Activated CD8-positive, alpha-beta memory T cell treated with anti-CD3 and anti-CD28 coated beads for 36 hours (primary cell): ENCODE results near the gene DUSP9. TPM values are rescaled to one million over a fixed set of nuclear protein-coding genes. Genes with fewer than 3 reads are reported as not detected.
"Not testable (repeated sequence)": the region's sequence is repeated elsewhere in the genome, so short reads cannot be mapped to it uniquely, and the experiment has no call there.

Experiments
- CTCF ChIA-PET: fragments of 350-600 bp; sonication (Branson Sonifier 250); formaldehyde crosslinking; loops from one replicate; lab custom pipeline; 2021; ENCODE audit warnings: antibody characterized with exemption; lab: Charles Lee
- POLR2A ChIA-PET: fragments of 350-600 bp; sonication (Branson Sonifier 250); formaldehyde crosslinking; loops from one replicate; lab custom pipeline; 2021; ENCODE audit warnings: antibody characterized with exemption; lab: Charles Lee
- total RNA-seq, 2 experiments: library from RNA; stranded (reverse); gene quantifications; one replicate each; pipeline ENCODE4 v1.2.3, GENCODE V29; 2021

Gene DUSP9
- total RNA-seq, 2 experiments from 2014 or later = 0.11 to 0.15 TPM

- ChIA-PET CTCF (interaction anchor here (1.1 to 5.5 kb wide), 4 partner anchors 9 to 634 kb away, joined by 3 to 30 read pairs (median 4); no protein-coding TSS in a partner anchor), POLR2A (no interaction called here)
These were observed 18.8 kb downstream of the DUSP9 start for GRCh38 chrX:153665726-153666306.

DNA sequence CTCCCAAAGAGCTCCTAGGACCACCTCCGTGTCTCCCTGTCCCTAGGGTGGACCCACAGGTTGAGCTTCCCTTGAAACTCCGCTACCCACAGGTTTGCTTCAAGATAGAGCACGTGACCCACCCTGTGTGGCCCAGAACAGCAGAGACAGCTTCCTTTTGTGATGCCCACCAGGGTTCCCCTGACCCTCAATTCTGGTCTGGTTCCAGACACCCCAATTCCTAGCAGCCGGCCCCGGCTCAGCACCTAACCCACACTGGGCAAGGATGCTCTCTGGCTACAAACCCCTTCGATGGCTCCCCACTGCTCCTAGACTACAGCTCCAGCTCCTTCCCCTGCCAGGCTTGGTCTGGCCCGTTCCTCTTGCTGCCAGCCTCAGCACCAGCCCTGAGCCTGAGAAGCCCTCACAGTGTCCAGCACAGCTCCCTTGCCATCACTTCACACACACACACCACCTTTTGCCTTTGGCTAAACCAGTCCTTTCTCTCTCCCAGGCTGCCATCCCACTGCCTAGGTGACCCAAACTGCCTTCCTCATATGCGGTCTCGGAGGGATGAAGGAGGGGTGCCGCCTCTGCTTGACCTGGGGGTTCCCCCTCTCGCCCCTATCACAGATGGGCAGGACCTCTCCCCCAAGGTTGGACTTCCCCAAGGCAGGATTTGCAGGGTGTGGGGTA, 20.4 kb downstream of the DUSP9 start:
- ChIA-PET POLR2A (no interaction called here), CTCF (interaction anchor here (0.6 to 5.5 kb wide), 17 partner anchors 10 to 726 kb away, joined by 3 to 30 read pairs (median 4); partner anchors contain the start of genes DUSP9 and RENBP)

GRCh38 chrX:153667956-153668396, 21.0 kb downstream of the DUSP9 start:
- ChIA-PET POLR2A (no interaction called here), CTCF (interaction anchor here (0.7 to 5.5 kb wide), 14 partner anchors 10 to 726 kb away, joined by 3 to 30 read pairs (median 4); partner anchors contain the start of genes DUSP9 and RENBP)

DNA sequence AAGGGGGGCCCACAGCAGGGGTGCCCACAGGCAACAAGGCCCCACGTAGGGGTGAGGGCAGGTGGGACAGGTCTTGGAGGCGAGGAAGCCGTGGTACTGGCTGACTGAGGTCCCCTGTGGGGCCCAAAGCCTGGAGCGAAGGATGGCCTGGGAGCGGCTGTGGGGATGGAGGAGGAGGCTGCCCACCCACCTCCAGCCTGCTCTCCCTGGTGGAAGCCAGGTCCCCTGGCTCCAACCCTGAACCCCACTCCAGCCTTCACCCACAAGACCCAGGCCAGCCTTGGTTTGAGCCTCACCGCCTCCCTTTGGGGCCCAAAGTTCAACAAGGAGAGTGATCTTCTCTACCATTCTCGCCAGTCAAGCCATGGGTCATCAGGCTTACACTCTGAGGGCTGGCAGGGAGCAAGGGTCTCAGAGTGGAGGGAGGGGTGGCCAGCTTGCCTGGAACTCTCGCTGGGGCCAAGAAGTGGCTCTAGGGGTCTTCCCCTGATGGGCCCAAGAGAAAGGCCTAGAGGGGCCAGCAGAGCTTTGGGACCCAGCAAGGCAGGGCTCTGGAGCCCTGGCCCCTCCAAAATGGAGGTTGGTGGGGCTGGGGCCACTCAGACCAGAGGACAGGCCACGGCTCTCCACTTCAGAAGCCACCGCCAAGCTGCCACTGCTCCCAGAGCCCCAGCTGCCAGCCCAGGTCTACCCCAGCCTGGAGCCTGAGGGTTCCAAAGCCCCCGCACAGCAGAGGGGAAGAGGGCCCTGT, 21.6 kb downstream of the DUSP9 start:
- POLR2A ChIA-PET = no interaction called here
- CTCF ChIA-PET = interaction anchor here (0.6 to 5.5 kb wide), 13 partner anchors 11 to 727 kb away, joined by 3 to 30 read pairs (median 4); partner anchors contain the start of gene RENBP

- ChIA-PET POLR2A (no interaction called here), CTCF (interaction anchor here (0.6 to 5.5 kb wide), 9 partner anchors 12 to 728 kb away, joined by 3 to 30 read pairs (median 5); no protein-coding TSS in a partner anchor)
These were observed 22.3 kb downstream of the DUSP9 start for GRCh38 chrX:153669174-153669890.

DNA sequence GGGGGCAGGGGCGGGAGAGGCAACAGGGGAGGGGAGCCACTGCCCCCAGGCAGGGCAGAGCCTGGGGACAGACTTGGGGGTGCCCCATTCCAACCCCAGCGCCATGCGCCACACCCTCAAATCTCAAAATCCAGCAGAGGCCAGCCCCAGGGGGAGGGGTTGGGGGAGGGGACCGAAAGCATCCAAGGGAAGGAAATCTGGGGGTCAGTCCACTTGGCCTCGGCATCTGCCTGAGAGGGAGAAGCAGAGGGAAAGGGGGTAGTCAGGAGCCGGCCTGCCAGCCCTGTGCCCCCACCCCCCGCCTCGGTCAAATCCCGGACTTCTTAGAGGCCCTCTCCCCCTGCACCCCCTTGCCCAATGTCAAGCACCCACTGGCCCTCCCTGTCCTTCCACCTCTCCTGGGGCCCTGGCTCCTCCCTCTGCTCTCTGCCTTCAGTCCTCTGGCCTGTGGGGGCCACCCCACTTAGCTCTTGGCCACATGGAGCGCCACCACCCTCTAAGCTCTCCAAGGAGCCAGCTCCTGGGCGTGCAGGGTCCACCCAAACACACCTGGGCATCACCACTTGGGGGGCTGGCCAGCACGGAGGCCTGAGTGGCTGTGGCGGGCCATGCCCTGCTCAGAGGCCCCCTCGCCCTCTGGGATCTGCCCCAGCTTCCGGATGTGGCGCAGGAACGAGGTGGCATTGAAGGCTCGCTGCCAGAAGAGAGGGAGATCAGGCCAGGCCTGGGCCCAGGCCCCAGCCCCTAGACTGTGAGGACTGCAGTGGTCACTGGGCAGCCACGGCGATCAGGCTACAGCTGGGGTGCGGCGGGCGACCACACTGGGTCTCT, 23.1 kb downstream of the DUSP9 start:
- ChIA-PET CTCF (interaction anchor here (1.0 to 5.5 kb wide), 6 partner anchors 22 to 131 kb away, joined by 3 to 30 read pairs (median 3); no protein-coding TSS in a partner anchor), POLR2A (no interaction called here)

GRCh38 chrX:153670748-153671588, 24.0 kb downstream of the DUSP9 start:
- ChIA-PET CTCF (interaction anchor here (0.9 to 4.0 kb wide), 4 partner anchors 9 to 117 kb away, joined by 3 to 23 read pairs (median 3); no protein-coding TSS in a partner anchor), POLR2A (no interaction called here)

DNA sequence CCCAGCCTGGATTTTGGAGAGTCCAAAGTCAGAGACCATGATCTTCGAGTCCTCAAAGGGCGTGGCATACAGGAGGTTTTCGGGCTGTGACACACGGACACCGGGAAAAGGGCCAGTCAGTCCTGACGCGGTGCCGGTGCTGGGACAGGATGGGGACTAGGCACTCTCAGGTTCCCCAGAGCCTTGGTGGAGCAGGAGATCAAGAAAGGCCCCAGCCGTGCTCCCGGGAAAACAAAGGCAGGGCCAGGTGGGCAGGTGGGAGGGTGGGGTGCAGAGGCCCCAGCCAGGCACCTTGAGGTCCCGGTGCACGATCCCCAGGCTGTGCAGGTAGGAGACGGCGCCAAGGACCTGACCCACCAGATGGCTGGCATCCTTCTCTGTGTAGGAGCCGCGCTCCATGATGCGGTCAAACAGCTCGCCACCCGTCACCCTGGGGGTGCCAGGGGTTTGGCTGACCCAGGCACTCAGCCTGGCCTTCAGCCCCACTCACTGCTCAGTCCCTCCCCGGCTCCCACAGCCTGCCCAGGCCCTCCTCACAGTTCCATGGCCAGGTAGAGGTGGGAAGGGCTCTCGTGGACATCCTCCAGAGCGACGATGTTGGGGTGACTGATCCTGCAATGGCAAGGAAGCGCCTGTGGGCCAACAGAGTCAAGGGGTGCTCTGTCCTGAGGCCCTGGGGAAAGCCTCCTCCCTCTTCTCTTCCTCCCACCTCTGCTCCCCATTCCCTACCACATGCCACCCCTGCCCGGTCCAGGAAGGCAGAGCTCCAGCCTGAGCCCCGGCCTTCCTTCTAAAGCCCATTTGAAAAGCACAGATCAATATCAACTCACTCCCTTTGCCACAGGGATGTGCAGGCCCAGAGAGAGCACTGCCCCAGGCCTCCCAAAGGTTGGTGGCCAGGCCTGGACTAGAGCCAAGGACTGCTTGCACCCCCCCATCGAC, 24.9 kb downstream of the DUSP9 start:
- CTCF ChIA-PET = interaction anchor here (0.9 kb wide), 1 partner anchor 10 kb away, joined by 3 read pairs; no protein-coding TSS in a partner anchor
- POLR2A ChIA-PET = no interaction called here

GRCh38 chrX:153672531-153673427, 25.8 kb downstream of the DUSP9 start:
- CTCF ChIA-PET = no interaction called here
- POLR2A ChIA-PET = no interaction called here

DNA sequence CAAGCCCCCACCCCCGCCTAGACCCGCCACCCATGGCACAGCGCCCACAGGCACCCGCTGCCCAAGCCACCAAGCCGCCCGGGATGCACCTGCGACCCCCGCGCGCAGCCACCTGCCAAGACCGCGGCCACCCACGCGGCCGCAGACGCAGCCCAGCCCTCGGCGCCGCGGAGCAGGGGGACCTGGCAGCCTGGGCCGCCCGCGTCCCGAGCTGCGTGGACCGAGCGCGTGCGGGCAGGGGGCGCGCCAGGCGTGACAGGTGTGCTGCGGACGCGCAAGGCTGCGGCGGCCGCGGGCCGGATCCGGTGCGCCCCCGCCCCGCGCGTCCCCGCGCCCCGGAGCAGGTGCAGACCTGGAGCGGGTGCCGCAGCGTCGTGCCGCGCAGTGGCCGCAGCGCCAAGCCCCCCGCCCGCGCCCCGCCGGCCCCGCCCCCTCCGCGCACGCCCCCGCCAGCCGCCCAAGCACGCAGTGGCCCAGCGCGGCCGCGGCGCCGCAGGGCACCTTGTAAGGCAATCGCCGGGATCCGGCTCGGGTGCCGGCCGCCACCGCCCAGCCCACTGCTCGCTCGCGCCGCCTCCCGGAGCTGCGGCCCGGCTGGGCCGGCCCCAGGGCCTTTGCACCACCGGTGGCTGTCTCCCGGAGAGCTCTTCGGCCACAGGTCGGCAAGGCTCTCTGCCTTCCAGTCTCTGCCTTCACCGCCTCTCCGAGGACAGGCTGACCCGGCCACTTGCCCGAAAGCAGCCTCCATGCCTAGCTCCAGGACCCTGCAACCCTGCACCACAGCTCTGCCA, 26.6 kb downstream of the DUSP9 start, which contains the start of gene PNCK:
PNCK (minus strand) TSS at position 386 of the 791 bp plus-strand sequence. CDS start 737 bp downstream, outside the sequence.
- ChIA-PET CTCF (no interaction called here), POLR2A (no interaction called here)

- CTCF ChIA-PET = no interaction called here
- POLR2A ChIA-PET = no interaction called here
These were observed 27.3 kb downstream of the DUSP9 start for GRCh38 chrX:153674219-153674851.

GRCh38 chrX:153681175-153681574, 34.2 kb downstream of the DUSP9 start:
- POLR2A ChIA-PET = no interaction called here
- CTCF ChIA-PET = no interaction called here

- POLR2A ChIA-PET, CTCF ChIA-PET: not testable (repeated sequence)
These were observed 36.5 kb downstream of the DUSP9 start for GRCh38 chrX:153683486-153683885.
